Pancreas (tissue), 10 donors: ENCODE results near the gene NRCAM. TPM values are rescaled to one million over a fixed set of nuclear protein-coding genes. Genes with fewer than 3 reads are reported as not detected.

ENCODE experiments used
- ATAC-seq, 4 donors: fragments of 200-7000 bp; cut with Tn5 transposase; one replicate each; pipeline versions ENCODE4 v1.8.0 to v1.9.1; 2020; ENCODE audit warnings: mild to moderate bottlenecking in 4 of 4, moderate library complexity in 4 of 4
- DNase-seq, 6 donors: peaks; one replicate each; pipeline ENCODE4 v3.0.0-alpha.2; 2020
- FAIRE-seq: peaks from 2 replicates; lab custom pipeline; 2012; peaks lifted over from hg19 to GRCh38; lab: Jason Lieb, UNC
- H3K27ac ChIP-seq, 4 donors: fragments of 200-600 bp; sonication (generic); 1 replicate in 3 of 4; 2 replicates in 1 of 4; pipeline versions ENCODE4 v1.5.0 to v1.8.0; 2020
- H3K27me3 ChIP-seq, 4 donors: fragments of 200-600 bp; one replicate each; pipeline ENCODE4 v1.8.0; 2021
- H3K36me3 ChIP-seq, 3 donors: fragments of 200-600 bp; sonication (generic) in 1 of 3; one replicate each; pipeline versions ENCODE4 v1.5.0 to v1.8.0; 2020 to 2021
- H3K4me1 ChIP-seq, 3 donors: fragments of 200-600 bp; one replicate each; pipeline ENCODE4 v1.8.0; 2021
- H3K4me3 ChIP-seq, 4 donors: fragments of 200-600 bp; sonication (generic) in 2 of 4; one replicate each; pipeline versions ENCODE4 v1.5.0 to v1.8.0; 2020 to 2021
- H3K9me3 ChIP-seq, 4 donors: fragments of 200-600 bp; one replicate each; pipeline ENCODE4 v1.8.0; 2021
- CTCF ChIP-seq, 4 donors: fragments of 200-600 bp; sonication (generic) in 3 of 4; IDR thresholded peaks; one replicate each; pipeline versions ENCODE4 v1.5.0 to v1.8.0; 2021; ENCODE audit warnings: antibody characterized with exemption in 4 of 4
- WGBS, 2 donors: extraction: QIAGEN DNeasy Blood & Tissue Kit; methylation state at CpG; one replicate each; pipeline ENCODE4 v1.1.7; 2013; 5-methylcytosine and 5-hydroxymethylcytosine counted together
- intact Hi-C, 3 donors: fragments of 100-400 bp; cut with DNase I; formaldehyde crosslinking; loops; one replicate each; pipeline versions ENCODE4 v1.11.1 to v1.14.2; 2022
- polyA plus RNA-seq, 2 donors: library from polyadenylated mRNA; stranded (reverse); fragments of 200-250 nt; gene quantifications; one replicate each; pipeline ENCODE4 v1.2.3, GENCODE V29; 2013
- total RNA-seq, 6 donors: library from RNA; stranded (reverse); fragmentation: NEBNext Ultra II Directional in 4 of 6; extraction: Animal tissue kit (Norgen Biotek cat#: 25700) in 4 of 6; gene quantifications; one replicate each; pipeline versions ENCODE4 v1.2.1 to v1.2.4, GENCODE V29; 2021 to 2023
- donor health status: healthy with polysubstance abuse.
- donor health status: DM: no; HTN: no; CAD: no; lungs with moderate emphysema.
- donor health status: DM: no; HTN: no; CAD: no.
- donor health status: control.
- donor health status: control.
- donor health status: Bipolar disorder and iron deficiency.
- donor health status: DM: yes; HTN: yes; CAD: no.
- donor health status: DM: no; HTN: no; CAD: no.
- donor health status: DM: no; HTN: no; CAD: no.
- donor health status: DM: yes; HTN: yes; CAD: no.

The NRCAM gene
- total and polyA plus RNA-seq, 8 donors = 14.1 to 53.6 (median 40.4) TPM

GRCh38 chr7:108448584-108449505, 7.4 kb downstream of the NRCAM start:
- intact Hi-C loops = no loop called here
- no peaks in the 10 kb centered on the region for H3K9me3 ChIP-seq
- peaks cover 3 to 24% (median 11%) of the 10 kb centered on the region in 3 donors for H3K4me1 ChIP-seq
- no peak overlapping the region for H3K4me3 ChIP-seq
- ATAC-seq (peak in 1 of 4 donors; percentile 45), FAIRE-seq (no peak), DNase-seq (no peak)
- no peaks in the 10 kb centered on the region for H3K27me3 ChIP-seq
- WGBS, 2 donors = 47 to 55% methylated on average over 11 of the region's 11 CpGs
- H3K36me3 ChIP-seq = no peaks in the 10 kb centered on the region
- no peak for TF ChIP-seq CTCF (IDR thresholded peaks at IDR 0.05)
- no peak overlapping the region for H3K27ac ChIP-seq

DNA sequence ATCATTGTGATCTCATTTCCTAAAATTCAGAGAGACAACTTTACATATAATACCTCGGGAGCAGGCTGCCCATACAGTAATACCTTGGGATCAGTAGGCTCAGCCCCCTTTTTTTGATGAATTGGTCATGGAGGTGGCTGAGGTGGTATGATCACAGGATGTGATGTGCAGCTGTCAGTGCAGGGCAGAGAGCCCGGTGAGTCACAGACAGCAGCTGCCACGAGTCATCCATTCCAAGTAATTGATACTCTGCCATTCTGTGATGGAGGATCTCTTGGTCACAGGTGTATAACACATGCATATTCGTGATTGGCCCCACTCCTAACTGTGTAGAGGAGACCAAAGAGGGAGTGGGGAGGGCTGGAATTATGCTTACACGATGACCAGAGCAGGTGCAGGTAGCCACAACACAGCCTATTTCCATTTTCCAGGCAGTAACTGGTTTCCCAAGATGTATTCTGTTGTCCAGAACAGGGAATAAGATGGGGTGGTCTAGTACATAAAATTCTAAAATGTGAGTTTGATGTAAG, 14.1 kb downstream of the NRCAM start:
- ATAC-seq = peak in 2 of 4 donors; percentile 12 to 30
- Histone ChIP-seq H3K27me3 (no peaks in the 10 kb centered on the region), H3K27ac (no peak overlapping the region), H3K36me3 (no peaks in the 10 kb centered on the region), H3K9me3 (no peaks in the 10 kb centered on the region), H3K4me1 (peaks cover 0 to 5% (median 0%) of the 10 kb centered on the region in 3 donors), H3K4me3 (no peak overlapping the region)
- intact Hi-C loops = no loop called here
- 66 to 72% methylated on average over 5 of the region's 5 CpGs for WGBS, 2 donors
- no peak for FAIRE-seq
- DNase-seq = no peak
- no peak for TF ChIP-seq CTCF (IDR thresholded peaks at IDR 0.05)

GRCh38 chr7:108441392-108441955, 14.8 kb downstream of the NRCAM start:
- no peak overlapping the region for H3K4me3 ChIP-seq
- WGBS, 2 donors = 61 to 74% methylated on average over 4 of the region's 4 CpGs
- intact Hi-C loops = no loop called here
- H3K36me3 ChIP-seq = no peaks in the 10 kb centered on the region
- DNase-seq (no peak), ATAC-seq (peak in 1 of 4 donors; percentile 21), FAIRE-seq (no peak)
- TF ChIP-seq CTCF (IDR thresholded peaks at IDR 0.05) = no peak
- H3K27ac ChIP-seq = no peak overlapping the region
- H3K27me3 ChIP-seq = no peaks in the 10 kb centered on the region
- peaks cover 0 to 5% (median 0%) of the 10 kb centered on the region in 3 donors for H3K4me1 ChIP-seq
- H3K9me3 ChIP-seq = no peaks in the 10 kb centered on the region

GRCh38 chr7:108440613-108441012, 15.6 kb downstream of the NRCAM start:
- FAIRE-seq = no peak
- H3K4me1 ChIP-seq = peaks cover 0 to 6% (median 0%) of the 10 kb centered on the region in 3 donors
- peak in 1 of 4 donors; percentile 37 for ATAC-seq

More at GRCh38 chr7:108440613-108441012, 15.6 kb downstream of the NRCAM start:
- TF ChIP-seq CTCF (IDR thresholded peaks at IDR 0.05) = no peak
- H3K27me3 ChIP-seq = no peaks in the 10 kb centered on the region
- no peaks in the 10 kb centered on the region for H3K36me3 ChIP-seq
- WGBS, 2 donors = 58 to 65% methylated on average over 3 of the region's 3 CpGs
- H3K4me3 ChIP-seq = no peak overlapping the region
- intact Hi-C loops = no loop called here
- no peak for DNase-seq
- H3K27ac ChIP-seq = no peak overlapping the region
- H3K9me3 ChIP-seq = no peaks in the 10 kb centered on the region
